GDM1 (cell line): ENCODE data around the gene KLF8.
"Not testable (repeated sequence)": the region's sequence is repeated elsewhere in the genome, so short reads cannot be mapped to it uniquely, and the experiment has no call there.

Experiments used
- DNase-seq: peaks from one replicate; lab custom pipeline; 2025; lab: John Stamatoyannopoulos, UW

The KLF8 gene

GRCh38 chrX:56232221-56233082, at the start of gene KLF8:
Gene KLF8 (plus strand): TSS chrX:56232356. CDS start chrX:56233335, 979 bp downstream.
- no peak for DNase-seq

GRCh38 chrX:56206945-56207344, 25.2 kb upstream of the KLF8 start:
- not testable (repeated sequence) for DNase-seq

DNA sequence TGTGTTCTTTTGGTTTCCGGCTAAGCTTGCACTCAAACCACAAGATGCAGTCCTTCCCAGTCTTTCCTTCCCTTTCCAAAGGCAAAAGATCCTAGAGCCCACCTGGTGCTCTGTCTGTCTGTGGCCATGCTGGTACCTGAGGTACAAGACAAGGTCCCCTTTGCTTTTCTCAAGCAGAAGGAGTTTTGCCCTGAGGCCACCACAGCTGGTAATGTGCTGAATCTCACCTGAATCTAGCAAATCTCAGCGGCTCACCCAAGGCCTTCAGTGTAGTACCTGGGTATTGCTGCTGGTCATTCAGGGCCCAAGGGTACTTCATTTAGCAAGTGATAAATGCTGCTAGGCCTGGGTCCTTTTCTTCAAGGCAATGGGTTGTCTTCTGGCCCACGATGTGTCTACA, 20.5 kb upstream of the KLF8 start:
- DNase-seq: no peak

GRCh38 chrX:56216332-56216731, 15.8 kb upstream of the KLF8 start:
- no peak for DNase-seq

- no peak for DNase-seq
Observed at GRCh38 chrX:56219700-56220099, 12.5 kb upstream of the KLF8 start.

DNA sequence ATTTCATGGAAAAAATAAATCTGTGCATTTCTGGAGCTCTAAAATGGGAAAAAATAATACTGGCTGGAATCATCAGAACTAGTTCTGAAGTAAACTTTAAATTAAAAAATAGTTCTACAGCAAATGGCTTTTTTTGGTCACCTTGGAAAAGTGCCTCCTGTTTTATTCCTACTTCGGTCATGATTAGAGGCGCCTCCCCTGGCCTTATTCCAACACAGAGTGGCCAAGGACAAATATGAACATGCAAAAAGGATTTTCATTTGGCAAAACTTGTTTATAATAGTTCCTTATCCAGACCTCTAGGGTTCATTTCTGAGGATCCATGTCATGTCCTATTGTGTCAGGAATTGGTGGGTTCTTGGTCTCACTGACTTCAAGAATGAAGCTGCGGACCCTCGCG, 11.1 kb upstream of the KLF8 start:
- DNase-seq: no peak

DNA sequence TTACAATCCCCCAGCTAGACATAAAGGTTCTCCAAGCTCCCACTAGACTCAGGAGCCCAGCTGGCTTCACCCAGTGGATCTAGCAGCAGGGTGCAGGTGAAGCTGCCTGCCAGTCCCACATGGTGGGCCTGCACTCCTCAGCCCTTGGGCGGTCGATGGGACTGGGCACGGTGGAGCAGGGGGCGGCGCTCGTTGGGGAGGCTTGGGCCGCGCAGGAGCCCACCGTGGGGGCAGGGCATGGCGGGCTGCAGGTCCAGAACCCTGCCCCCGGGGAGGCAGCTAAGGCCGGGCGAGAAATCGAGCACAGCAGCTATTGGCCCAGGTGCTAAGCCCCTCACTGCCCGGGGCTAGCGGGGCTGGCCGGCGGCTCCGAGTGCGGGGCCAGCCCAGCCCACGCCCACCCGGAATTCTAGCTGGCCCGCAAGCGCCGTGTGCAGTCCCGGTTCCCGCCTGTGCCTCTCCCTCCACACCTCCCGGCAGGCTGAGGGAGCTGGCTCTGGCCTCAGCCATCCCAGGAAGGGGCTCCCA, 9.6 kb upstream of the KLF8 start:
- no peak for DNase-seq

- DNase-seq: no peak
Observed at GRCh38 chrX:56226980-56227379, 5.2 kb upstream of the KLF8 start.

DNA sequence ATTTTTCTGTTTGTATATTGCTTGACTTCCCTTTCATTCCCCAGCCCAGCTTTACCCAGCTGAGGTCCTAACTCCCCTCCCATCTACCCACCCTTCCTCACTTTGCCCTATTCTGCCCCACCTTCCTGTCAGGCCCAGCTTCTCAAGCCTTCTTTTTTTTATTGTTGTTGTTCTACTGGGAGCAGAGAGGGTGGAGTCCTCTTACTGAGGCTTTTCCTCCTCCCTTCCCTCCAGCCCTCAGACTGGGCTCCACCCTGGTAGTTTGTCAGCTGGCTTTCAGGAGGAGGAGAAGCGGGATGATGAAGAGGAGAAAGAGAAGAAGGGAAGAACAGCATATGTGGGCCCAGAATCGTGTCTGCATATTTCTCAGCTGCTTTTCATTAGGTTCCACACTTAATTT, 3.2 kb upstream of the KLF8 start:
- DNase-seq: no peak

DNA sequence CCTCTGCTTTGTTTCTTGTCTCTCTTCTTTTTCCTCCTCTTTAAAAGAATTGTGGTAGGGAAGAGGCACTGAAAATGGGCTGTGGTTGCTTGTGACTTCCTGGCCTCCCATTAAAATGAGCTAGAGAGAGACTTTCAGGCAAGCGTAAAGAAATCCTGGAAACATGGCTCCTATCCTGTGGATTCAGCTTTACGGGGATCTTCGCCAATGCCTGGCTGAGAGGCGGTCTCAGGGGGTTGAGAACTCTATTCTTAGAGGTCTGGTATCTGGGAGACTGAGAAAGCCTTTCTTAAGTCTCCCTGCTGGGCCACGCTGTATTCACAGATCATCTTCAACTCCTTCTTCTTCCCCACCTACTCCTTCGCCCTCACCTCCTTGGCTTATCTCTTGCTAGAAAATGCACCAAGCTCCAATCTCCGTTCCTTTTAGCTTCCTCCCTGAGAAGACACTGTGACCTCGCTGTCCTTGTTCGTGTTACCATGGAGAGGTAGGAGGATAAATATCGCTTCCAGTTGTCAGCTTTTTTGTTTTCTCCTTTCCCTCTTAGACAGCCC, 542 bp upstream of the KLF8 start:
- DNase-seq: no peak

GRCh38 chrX:56233100-56233499, 944 bp downstream of the KLF8 start:
- DNase-seq: no peak

DNA sequence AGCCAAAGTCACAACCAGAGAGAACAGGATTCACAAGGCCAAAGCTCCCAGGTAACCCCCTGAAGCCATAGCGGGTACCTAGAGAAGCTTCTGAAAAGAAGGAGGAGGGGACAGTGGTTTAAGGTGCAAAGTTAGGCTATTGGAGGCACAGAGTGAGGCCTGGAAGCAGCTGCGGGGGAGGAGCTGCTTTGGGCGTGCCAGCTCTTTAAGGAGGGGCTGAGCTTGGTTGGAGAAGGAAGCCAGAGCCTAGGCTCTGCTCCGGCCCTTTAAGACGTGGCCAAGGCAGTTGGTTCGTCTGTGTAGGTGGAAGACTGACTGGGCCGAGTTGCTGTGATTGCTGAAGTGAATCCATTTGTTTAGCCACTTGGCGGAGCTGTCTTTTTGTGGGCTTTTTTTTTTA, 1.5 kb downstream of the KLF8 start:
- no peak for DNase-seq

- DNase-seq: peak; percentile 7
Observed at GRCh38 chrX:56248492-56248891, 16.3 kb downstream of the KLF8 start.

DNA sequence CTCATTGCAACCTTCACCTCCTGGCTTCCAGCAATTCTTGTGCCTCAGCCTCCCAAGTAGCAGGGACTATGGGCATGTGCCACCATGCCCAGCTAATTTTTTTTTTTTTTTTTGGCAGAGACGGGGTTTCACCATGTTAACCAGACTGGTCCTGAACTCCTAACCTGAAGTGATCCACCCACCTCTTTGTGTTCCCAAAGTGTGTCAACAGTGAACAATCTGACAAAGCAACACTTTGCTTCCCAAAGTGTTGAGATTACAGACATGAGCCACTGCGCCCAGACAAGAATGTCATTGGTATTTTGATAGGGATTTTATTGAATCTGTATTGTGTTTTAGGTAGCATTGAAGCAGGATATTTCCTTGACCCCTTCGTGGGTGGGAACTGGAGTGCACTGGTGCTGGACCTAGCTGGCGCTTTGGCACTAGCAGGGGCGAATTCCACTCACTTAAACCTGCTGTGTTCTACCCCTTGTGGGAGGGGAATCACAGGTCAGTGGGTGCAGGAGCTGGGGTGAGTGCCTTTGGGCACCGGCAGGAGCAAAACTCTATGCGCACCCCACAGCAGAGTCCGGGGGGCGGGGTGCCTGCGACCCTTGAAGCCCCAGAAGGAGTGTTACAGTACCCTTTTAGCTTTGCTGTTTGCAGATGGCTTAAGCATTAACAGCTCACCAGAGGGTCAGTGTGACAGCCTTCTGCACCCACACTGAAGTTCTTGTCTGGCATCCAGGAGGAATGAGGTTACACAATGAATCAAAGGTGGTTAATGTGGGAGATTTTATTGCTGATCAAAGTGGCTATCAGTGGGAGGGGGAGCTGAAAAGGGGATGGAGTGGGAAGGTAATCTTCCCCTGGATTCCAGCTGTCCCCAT, 21.9 kb downstream of the KLF8 start:
- DNase-seq: no peak

- no peak for DNase-seq
Observed at GRCh38 chrX:56268888-56269287, 36.7 kb downstream of the KLF8 start.

- DNase-seq: no peak
Observed at GRCh38 chrX:56278692-56279091, 46.5 kb downstream of the KLF8 start.

DNA sequence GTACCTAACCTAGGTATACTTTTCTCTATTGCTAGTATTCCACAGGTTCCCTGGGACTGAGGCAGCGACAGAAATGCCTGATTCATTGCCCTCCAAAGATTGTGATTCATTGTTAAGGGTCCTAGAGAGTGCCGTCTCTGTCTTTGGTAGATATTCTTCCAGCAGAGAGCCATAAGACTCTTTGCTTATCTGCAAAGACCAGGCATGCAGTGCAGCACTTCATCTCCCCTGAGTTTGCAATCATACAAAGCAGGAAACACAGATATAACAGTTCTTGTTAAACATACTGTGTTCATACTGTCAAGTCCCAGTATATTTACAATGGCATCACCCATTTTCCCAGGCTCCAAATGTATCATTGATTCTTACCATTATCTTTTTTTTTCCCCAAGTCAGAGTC, 47.7 kb downstream of the KLF8 start:
- no peak for DNase-seq

DNA sequence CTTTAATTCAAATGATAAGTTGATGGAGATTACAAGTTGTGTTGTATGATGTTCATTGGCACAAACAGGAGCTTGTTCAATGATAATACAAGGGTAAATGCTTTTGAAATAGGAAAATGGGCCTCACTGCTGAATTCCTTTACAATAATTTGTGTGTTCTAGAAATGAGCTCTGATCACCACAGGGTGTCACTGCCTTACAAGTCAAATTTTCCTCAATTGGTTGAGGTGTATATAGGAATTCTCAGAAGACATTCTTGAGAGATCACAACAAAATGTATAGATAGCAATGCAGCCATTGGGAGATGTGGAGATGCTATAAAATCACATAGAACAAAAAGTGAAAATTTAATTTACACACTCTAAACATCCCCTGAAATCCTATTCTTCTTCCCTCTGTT, 49.6 kb downstream of the KLF8 start:
- DNase-seq: no peak

DNA sequence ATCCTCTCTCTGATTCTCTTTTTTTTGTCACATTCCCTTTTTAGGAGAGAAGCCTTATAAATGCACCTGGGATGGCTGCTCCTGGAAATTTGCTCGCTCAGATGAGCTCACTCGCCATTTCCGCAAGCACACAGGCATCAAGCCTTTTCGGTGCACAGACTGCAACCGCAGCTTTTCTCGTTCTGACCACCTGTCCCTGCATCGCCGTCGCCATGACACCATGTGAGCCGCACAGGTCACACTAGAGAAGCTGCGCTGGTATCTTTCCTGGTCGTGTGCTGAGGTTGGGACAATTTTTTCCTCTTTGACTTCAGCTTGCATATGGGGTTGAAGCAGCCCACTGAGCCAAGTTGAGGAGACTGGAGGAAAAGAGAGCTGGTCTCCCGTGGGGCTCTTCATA, 52.1 kb downstream of the KLF8 start:
- no peak for DNase-seq

DNA sequence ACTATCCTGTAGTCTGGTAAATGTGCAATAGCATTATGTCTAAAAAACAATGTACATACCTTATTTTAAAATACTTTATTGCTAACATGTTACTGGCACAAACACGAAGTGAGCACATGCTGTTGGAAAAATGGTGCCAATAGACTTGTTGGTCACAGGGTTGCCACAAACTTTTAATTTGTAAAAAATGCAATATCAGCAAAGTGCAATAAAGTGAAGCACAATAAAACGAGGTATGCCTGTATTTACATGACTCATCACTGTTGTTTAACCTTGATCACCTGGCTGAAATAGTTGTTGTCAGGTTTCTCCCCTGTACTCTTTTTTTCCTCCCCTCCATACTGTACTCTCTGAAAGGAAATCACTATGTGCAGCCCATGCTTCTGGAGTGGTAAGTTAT, 56.5 kb downstream of the KLF8 start:
- DNase-seq: no peak

DNA sequence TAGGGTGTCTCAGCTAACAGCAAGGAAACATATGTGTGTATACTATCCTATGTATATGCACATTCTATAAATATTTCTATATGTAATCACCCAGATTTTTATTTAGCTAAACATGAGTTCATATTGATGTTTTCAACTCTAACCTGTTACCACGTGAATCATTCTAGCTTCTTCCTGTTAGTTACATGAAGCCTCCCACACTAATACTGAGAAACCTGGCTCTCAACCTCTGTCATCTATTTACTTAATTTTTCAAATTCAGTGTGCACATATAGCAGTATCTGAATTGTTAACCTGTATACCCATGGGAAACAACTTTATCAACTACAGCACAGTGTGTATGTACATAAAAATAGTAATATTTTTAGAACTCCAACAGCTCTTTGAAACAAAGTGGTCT, 57.3 kb downstream of the KLF8 start:
- DNase-seq: no peak

DNA sequence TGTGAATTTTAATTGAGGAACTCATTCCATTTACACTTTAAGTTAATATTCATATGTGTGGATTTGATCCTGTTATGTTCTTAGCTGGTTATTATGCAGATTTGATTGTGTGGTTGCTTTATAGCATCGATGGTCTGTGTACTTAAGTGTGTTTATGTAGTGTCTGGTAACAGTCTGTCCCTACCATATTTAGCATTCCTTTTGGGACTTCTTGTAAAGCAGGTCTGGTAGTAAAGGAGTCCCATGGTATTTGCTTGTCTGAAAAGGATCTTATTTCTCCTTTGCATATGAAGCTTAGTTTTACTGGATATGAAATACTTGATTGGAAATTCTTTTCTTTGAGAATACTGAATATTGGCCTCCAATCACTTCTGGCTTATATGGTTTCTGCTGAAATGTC, 76.6 kb downstream of the KLF8 start:
- no peak for DNase-seq

DNA sequence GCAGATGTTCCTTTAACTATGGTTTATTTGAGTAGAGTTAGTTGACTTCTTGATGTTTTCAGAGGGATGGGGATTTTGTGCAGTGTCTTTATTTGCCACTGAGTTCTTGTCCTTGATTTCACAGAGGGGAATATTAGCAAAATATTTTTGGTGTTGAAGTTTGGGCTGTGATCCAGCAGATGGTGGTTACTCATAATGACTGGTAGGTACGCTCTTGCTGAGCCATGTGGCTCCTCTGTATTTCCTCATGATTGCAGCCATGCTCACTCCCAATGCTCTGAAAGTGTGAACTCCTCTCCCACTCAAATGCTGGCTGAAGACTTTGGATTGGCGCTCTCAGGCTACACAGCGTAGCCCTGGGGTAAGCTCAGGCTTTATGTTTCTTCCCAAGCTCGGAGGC, 77.7 kb downstream of the KLF8 start:
- DNase-seq: no peak
